Transverse colon (tissue), 3 donors: ENCODE data around the gene GNG7.

Experiments used
- EP300 ChIP-seq: sonication (generic); formaldehyde crosslinking; IDR thresholded peaks from one replicate; pipeline ENCODE4 v1.6.1; 2017; ENCODE audit warnings: antibody characterized with exemption, low read depth
- POLR2A ChIP-seq: fragments of 450-650 bp; IDR thresholded peaks from one replicate; pipeline ENCODE4 v1.6.1; 2016; ENCODE audit warnings: antibody characterized with exemption, mild to moderate bottlenecking, moderate library complexity
- POLR2AphosphoS5 ChIP-seq, 3 donors: sonication (generic); formaldehyde crosslinking; IDR thresholded peaks; one replicate each; pipeline ENCODE4 v1.6.1; 2016; ENCODE audit warnings: antibody characterized with exemption in 3 of 3

DNA sequence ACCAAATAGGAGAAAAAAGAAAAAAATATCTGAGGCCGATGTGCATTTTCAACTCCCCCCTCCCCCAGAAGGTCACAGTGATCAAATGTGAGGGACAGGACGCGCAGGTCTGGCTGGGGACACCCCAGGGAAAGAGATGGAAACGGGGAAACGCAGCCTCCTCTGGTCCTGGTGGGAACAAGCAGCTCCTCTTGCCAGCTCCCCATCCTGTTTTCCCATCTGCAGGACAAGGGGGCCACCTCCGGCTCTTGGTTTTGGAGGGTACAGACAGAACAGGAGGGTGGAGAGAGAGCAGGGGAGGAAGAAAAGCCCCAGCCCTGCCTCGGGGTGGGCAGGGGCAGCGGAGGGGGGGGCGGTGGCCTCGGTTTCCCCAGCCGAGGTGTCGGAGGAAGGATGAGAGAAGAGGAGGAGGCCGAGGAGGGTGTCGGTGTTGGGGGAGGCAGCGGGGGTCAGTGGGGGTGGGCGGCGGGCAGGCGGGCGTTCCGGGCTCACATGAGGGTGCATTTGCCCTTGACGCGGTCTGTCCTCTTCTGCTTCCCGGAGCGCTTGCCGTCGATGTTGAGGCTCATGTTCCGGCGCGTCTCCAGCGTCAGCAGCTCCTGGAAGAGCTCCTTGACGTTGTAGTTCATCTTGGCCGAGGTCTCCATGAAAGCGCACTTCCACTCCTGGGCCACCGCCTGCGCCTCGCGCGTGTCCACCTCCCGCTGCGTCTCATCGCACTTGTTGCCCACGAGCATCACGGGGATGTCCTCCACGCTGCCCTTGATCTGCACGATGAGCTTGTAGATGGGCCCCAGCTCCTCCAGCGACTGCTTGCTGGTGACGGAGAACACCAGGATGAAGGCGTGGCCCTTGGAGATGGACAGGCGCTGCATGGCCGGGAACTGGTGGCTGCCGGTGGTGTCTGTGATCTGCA, 14.5 kb upstream of the GNG7 start:
- TF ChIP-seq EP300, result no peak
- no peak for TF ChIP-seq POLR2AphosphoS5 (IDR thresholded peaks at IDR 0.05)
- no peak for TF ChIP-seq POLR2A
